ENCODE results near the gene JAK1.
"Not testable (repeated sequence)": the region's sequence is repeated elsewhere in the genome, so short reads cannot be mapped to it uniquely, and the experiment has no call there.

The JAK1 gene

GRCh38 chr1:64920941-64921589 lies 45.3 kb downstream of the JAK1 start:
- DNase-seq (ENCODE audit: low read depth), result no peak

- not testable (repeated sequence) for DNase-seq (ENCODE audit: low read depth)
These were observed 47.2 kb downstream of the JAK1 start for GRCh38 chr1:64919120-64919519.

GRCh38 chr1:64917907-64918306 lies 48.4 kb downstream of the JAK1 start:
- no peak for DNase-seq (ENCODE audit: low read depth)

GRCh38 chr1:64917328-64917861 lies 49.0 kb downstream of the JAK1 start:
- DNase-seq (ENCODE audit: low read depth), result no peak

GRCh38 chr1:64915381-64916274 lies 50.7 kb downstream of the JAK1 start:
- DNase-seq (ENCODE audit: low read depth), result no peak

- DNase-seq (ENCODE audit: low read depth), result no peak
These were observed 52.9 kb downstream of the JAK1 start for GRCh38 chr1:64913361-64914015.

GRCh38 chr1:64912191-64912590 lies 54.2 kb downstream of the JAK1 start:
- DNase-seq (ENCODE audit: low read depth), result no peak

- DNase-seq (ENCODE audit: low read depth), result no peak
These were observed 55.0 kb downstream of the JAK1 start for GRCh38 chr1:64911326-64911725.

- DNase-seq (ENCODE audit: low read depth), result no peak
These were observed 57.3 kb downstream of the JAK1 start for GRCh38 chr1:64909031-64909430.

- no peak for DNase-seq (ENCODE audit: low read depth)
These were observed 57.8 kb downstream of the JAK1 start for GRCh38 chr1:64908575-64908974.

GRCh38 chr1:64906447-64906846 lies 59.9 kb downstream of the JAK1 start:
- peak; percentile 11 for DNase-seq (ENCODE audit: low read depth)

GRCh38 chr1:64903593-64903992 lies 62.8 kb downstream of the JAK1 start:
- DNase-seq (ENCODE audit: low read depth), result no peak

GRCh38 chr1:64901663-64902062 lies 64.7 kb downstream of the JAK1 start:
- no peak for DNase-seq (ENCODE audit: low read depth)

GRCh38 chr1:64900916-64901315 lies 65.4 kb downstream of the JAK1 start:
- DNase-seq (ENCODE audit: low read depth), result no peak

- no peak for DNase-seq (ENCODE audit: low read depth)
These were observed 68.1 kb downstream of the JAK1 start for GRCh38 chr1:64898107-64898861.

- DNase-seq (ENCODE audit: low read depth), result no peak
These were observed 69.8 kb downstream of the JAK1 start for GRCh38 chr1:64896551-64896950.

- DNase-seq (ENCODE audit: low read depth), result no peak
These were observed 70.8 kb downstream of the JAK1 start for GRCh38 chr1:64895500-64895899.

GRCh38 chr1:64894438-64895196 lies 71.7 kb downstream of the JAK1 start:
- DNase-seq (ENCODE audit: low read depth), result no peak

GRCh38 chr1:64893921-64894320 lies 72.4 kb downstream of the JAK1 start:
- DNase-seq (ENCODE audit: low read depth), result no peak

- DNase-seq (ENCODE audit: low read depth), result no peak
These were observed 73.5 kb downstream of the JAK1 start for GRCh38 chr1:64892576-64893573.

All from activated gamma-delta T cell treated with anti-CD3 and anti-CD28 coated beads, Interleukin-2, amount 50 U/mL, for 16 hours (primary cell).